ENCODE measurements around the gene COA3. TPM values are rescaled to one million over a fixed set of nuclear protein-coding genes. Genes with fewer than 3 reads are reported as not detected.
A peak's percentile ranks its signal among the peaks of the same experiment; 100 is the strongest.

Gene COA3
- total RNA-seq (2021) (54.2 to 65.2 TPM (median 60.9 TPM) in 3 replicates), Bru-seq, nascent RNA (percentile 88 among the genes with signal in this experiment)
- long read RNA-seq, experiment 1, transcript COA3-201 (2 exons, 771 nt): major isoform, 122 of 124 reads
- long read RNA-seq, experiment 1, partial matches to known transcripts: 2 of 124 reads
- long read RNA-seq, experiment 1, other reads (novel, unspliced or antisense): 0 of 124 reads
- long read RNA-seq, experiment 2, transcript COA3-201 (2 exons, 771 nt): major isoform, 56 of 63 reads
- long read RNA-seq, experiment 2, partial matches to known transcripts: 6 of 63 reads
- long read RNA-seq, experiment 2, other reads (novel, unspliced or antisense): 1 of 63 reads
- long read RNA-seq, experiment 3, transcript COA3-201 (2 exons, 771 nt): major isoform, 47 of 47 reads
- long read RNA-seq, experiment 3, partial matches to known transcripts: 0 of 47 reads
- long read RNA-seq, experiment 3, other reads (novel, unspliced or antisense): 0 of 47 reads

GRCh38 chr17:42798383-42799380 lies at the start of gene COA3, which contains the start of gene CNTD1:
COA3 (minus strand) TSS chr17:42798704; CDS start chr17:42798681, 23 bp downstream.
CNTD1 (plus strand) TSS chr17:42798861; CDS start chr17:42799068, 207 bp downstream.
- DNase-seq (ENCODE audit: low spot score): peak; percentile 92
- Mint-ChIP-seq H3K9me3 (peaks cover 6% of the 10 kb centered on the region), H3K4me3 (peak within 1 kb of the TSS; percentile 94), H3K27ac (no peak within 1 kb of the TSS; the same call in 1 of the 2 replicates), H3K36me3 (peaks cover 8% of the 10 kb centered on the region), H3K27me3 (ENCODE audit: low read depth) (peaks cover 29% of the 10 kb centered on the region), H3K4me1 (peaks cover 6% of the 10 kb centered on the region; the same call in 1 of the 2 replicates)
- POLR2A ChIA-PET: interaction anchor here (1.2 to 1.3 kb wide), 2 partner anchors 18 to 25 kb away, joined by 3 to 5 read pairs; partner anchors contain the start of genes VPS25 and WNK4
- CTCF ChIA-PET: interaction anchor here (0.6 to 2.2 kb wide), 9 partner anchors 21 to 298 kb away, joined by 3 to 19 read pairs (median 4); partner anchors contain the start of genes BECN1, PLEKHH3 and RAMP2
- ATAC-seq: peak; percentile 99
- no peak for TF ChIP-seq ELF4 (CRISPR knock-in tag; IDR thresholded peaks at IDR 0.05; ENCODE audit: low read depth)
- no peak; the same call in 1 of the 2 replicates for TF ChIP-seq STAT6 (CRISPR knock-in tag; conservative IDR thresholded peaks at IDR 0.05; ENCODE audit: low read depth)
- no peak for TF ChIP-seq ATF6 (CRISPR knock-in tag; IDR thresholded peaks at IDR 0.05)
- no peak for TF ChIP-seq ZNF317 (CRISPR knock-in tag; IDR thresholded peaks at IDR 0.05; ENCODE audit: borderline replicate concordance, low read depth)
- peak; percentile 96; the same call in 1 of the 2 replicates for TF ChIP-seq TEAD1 (CRISPR knock-in tag; IDR thresholded peaks at IDR 0.05)
- no peak for TF ChIP-seq ZNF396 (CRISPR knock-in tag; IDR thresholded peaks at IDR 0.05; ENCODE audit: borderline replicate concordance)
- TF ChIP-seq JUN (CRISPR knock-in tag; IDR thresholded peaks at IDR 0.05): peak; percentile 73; the same call in 1 of the 2 replicates
- peak; percentile 94; the same call in 1 of the 2 replicates for TF ChIP-seq ZNF281 (CRISPR knock-in tag; IDR thresholded peaks at IDR 0.05)
- TF ChIP-seq OVOL2 (CRISPR knock-in tag; IDR thresholded peaks at IDR 0.05; ENCODE audit: borderline replicate concordance): no peak
- no peak for TF ChIP-seq SOX15 (CRISPR knock-in tag; IDR thresholded peaks at IDR 0.05)
- TF ChIP-seq CBFB (CRISPR knock-in tag; IDR thresholded peaks at IDR 0.05; ENCODE audit: low read depth): no peak
- no peak; the same call in 1 of the 2 replicates for TF ChIP-seq SMAD3 (CRISPR knock-in tag; IDR thresholded peaks at IDR 0.05; ENCODE audit: borderline replicate concordance)
- peak; percentile 64 for TF ChIP-seq ARID4B (CRISPR knock-in tag; IDR thresholded peaks at IDR 0.05; ENCODE audit: borderline replicate concordance)
- no peak for TF ChIP-seq ZNF219 (CRISPR knock-in tag; IDR thresholded peaks at IDR 0.05; ENCODE audit: borderline replicate concordance)
- TF ChIP-seq E2F1 (CRISPR knock-in tag; IDR thresholded peaks at IDR 0.05): peak; percentile 94; the same call in 1 of the 2 replicates
- peak; percentile 78 for TF ChIP-seq HMGXB4 (CRISPR knock-in tag; IDR thresholded peaks at IDR 0.05)
- peak; percentile 93 for TF ChIP-seq ZNF232 (CRISPR knock-in tag; IDR thresholded peaks at IDR 0.05)
